A172 (cell line): ENCODE data around the gene EXTL2. TPM values are rescaled to one million over a fixed set of nuclear protein-coding genes. Genes with fewer than 3 reads are reported as not detected.
"Not testable (repeated sequence)": the region's sequence is repeated elsewhere in the genome, so short reads cannot be mapped to it uniquely, and the experiment has no call there.

ENCODE experiments used
- DNase-seq: peaks from one replicate; pipeline ENCODE4 v3.0.0-alpha.2; 2015; ENCODE audit warnings: low spot score
- total RNA-seq: library from RNA; depleted of rRNA; stranded (reverse); fragments of >200 nt; shearing (Covaris generic); gene quantifications from 2 replicates; pipeline ENCODE4 v1.2.3, GENCODE V29; 2014; rRNA removed

Gene EXTL2
- total RNA-seq, result 20.9 and 24.3 TPM in 2 replicates

GRCh38 chr1:100894603-100895539, at the start of gene EXTL2:
Gene EXTL2, minus strand, starts transcription at chr1:100894842. Its CDS starts 6,085 bp downstream, at chr1:100888757.
- peak; percentile 89 for DNase-seq

- no peak for DNase-seq
Observed at GRCh38 chr1:100943533-100943932, 48.9 kb upstream of the EXTL2 start.

- no peak for DNase-seq
Observed at GRCh38 chr1:100942304-100943046, 47.8 kb upstream of the EXTL2 start.

GRCh38 chr1:100941580-100942216, 47.1 kb upstream of the EXTL2 start:
- DNase-seq, result no peak

GRCh38 chr1:100941098-100941527, 46.5 kb upstream of the EXTL2 start:
- DNase-seq, result no peak

GRCh38 chr1:100936194-100936967, 41.7 kb upstream of the EXTL2 start:
- no peak for DNase-seq

GRCh38 chr1:100933555-100933954, 38.9 kb upstream of the EXTL2 start:
- not testable (repeated sequence) for DNase-seq

- no peak for DNase-seq
Observed at GRCh38 chr1:100931716-100932115, 37.1 kb upstream of the EXTL2 start.

GRCh38 chr1:100930494-100930893, 35.9 kb upstream of the EXTL2 start:
- DNase-seq, result no peak

GRCh38 chr1:100928128-100928527, 33.5 kb upstream of the EXTL2 start:
- DNase-seq, result no peak

GRCh38 chr1:100927276-100927675, 32.6 kb upstream of the EXTL2 start:
- DNase-seq, result no peak

GRCh38 chr1:100926240-100926639, 31.6 kb upstream of the EXTL2 start:
- DNase-seq, result no peak

GRCh38 chr1:100924991-100925390, 30.3 kb upstream of the EXTL2 start:
- no peak for DNase-seq

- DNase-seq, result no peak
Observed at GRCh38 chr1:100924212-100924611, 29.6 kb upstream of the EXTL2 start.

- peak; percentile 50 for DNase-seq
Observed at GRCh38 chr1:100921110-100921706, 26.6 kb upstream of the EXTL2 start.

- DNase-seq, result no peak
Observed at GRCh38 chr1:100912019-100912418, 17.4 kb upstream of the EXTL2 start.

- DNase-seq, result no peak
Observed at GRCh38 chr1:100909018-100909417, 14.4 kb upstream of the EXTL2 start.

- no peak for DNase-seq
Observed at GRCh38 chr1:100907887-100908286, 13.2 kb upstream of the EXTL2 start.

GRCh38 chr1:100905181-100905580, 10.5 kb upstream of the EXTL2 start:
- no peak for DNase-seq

- no peak for DNase-seq
Observed at GRCh38 chr1:100904528-100904927, 9.9 kb upstream of the EXTL2 start.

GRCh38 chr1:100903777-100904176, 9.1 kb upstream of the EXTL2 start:
- no peak for DNase-seq
